Activated naive CD8-positive, alpha-beta T cell treated with anti-CD3 and anti-CD28 coated beads for 36 hours (primary cell): ENCODE data around the gene DCHS2. TPM values are rescaled to one million over a fixed set of nuclear protein-coding genes. Genes with fewer than 3 reads are reported as not detected.

Source experiments
- DNase-seq: peaks from one replicate; pipeline ENCODE4 v3.0.0; 2021
- H3K27ac Mint-ChIP-seq: one replicate; pipeline ENCODE4 v1.8.0; 2022; ENCODE audit warnings: mild to moderate bottlenecking, moderate library complexity, mixed read lengths
- H3K27me3 Mint-ChIP-seq: one replicate; pipeline ENCODE4 v1.8.0; 2022; ENCODE audit warnings: mild to moderate bottlenecking, mixed read lengths
- H3K36me3 Mint-ChIP-seq: one replicate; pipeline ENCODE4 v1.8.0; 2021; ENCODE audit warnings: mild to moderate bottlenecking, mixed read lengths
- H3K4me1 Mint-ChIP-seq: one replicate; pipeline ENCODE4 v1.8.0; 2021; ENCODE audit warnings: mixed read lengths
- H3K4me3 Mint-ChIP-seq: one replicate; pipeline ENCODE4 v1.8.0; 2022; ENCODE audit warnings: mild to moderate bottlenecking, moderate library complexity, mixed read lengths
- H3K9me3 Mint-ChIP-seq: one replicate; pipeline ENCODE4 v1.8.0; 2022; ENCODE audit warnings: mixed read lengths
- total RNA-seq, 2 experiments: library from RNA; stranded (reverse); gene quantifications; one replicate each; pipeline ENCODE4 v1.2.3, GENCODE V29; 2021

DCHS2 gene, protein sequence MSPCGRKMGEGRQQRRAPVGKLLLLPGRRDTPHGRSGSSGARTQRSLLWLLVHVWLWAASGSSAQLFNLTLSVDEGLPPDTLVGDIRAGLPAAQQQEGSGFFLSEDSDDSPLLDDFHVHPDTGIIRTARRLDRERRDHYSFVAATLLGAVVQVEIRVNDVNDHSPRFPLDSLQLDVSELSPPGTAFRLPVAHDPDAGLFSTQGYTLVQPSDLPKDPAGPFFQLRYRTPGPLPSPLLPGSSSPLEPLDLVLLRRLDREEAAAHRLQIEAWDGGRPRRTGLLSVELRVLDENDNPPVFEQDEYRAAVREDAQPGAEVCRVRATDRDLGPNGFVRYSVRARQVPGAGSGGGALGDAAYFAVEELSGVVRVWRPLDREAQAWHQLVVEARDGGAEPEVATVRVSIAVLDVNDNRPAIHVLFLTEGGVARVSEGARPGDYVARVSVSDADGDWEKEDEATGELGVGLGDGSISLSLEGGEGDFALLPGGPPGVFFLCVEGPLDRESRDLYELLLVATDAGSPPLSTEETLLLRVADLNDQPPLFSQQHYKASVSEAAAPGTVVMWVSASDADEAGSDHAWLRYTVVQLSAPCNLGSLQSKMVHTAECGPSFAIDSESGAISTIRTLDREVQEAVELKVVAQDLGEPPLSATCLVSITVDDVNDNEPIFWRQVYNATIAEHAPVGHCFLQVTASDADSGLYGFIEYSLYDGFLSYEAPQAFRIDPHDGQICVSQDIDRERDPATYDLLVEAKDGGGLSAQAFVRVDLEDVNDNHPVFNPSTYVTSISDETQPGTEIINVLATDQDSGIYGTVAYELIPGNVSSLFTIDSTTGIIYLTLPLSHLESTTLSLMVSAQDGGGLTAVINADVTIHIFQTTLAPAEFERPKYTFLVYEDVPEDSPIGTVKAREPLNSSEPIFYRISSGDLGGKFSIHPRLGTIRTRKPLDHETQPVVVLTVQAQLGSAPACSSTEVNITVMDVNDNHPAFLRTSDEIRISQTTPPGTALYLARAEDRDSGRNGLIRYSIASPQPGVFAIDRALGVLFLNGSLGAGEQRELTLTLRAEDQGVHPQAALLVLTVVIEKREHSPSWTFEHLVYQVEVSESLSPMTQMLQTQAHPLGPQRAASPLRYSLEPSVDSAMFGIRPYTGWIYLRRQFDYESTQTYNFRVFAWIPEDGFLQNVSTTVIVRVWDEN (N-terminal part only)
- not detected for total RNA-seq

GRCh38 chr4:154491341-154492271, at the start of gene DCHS2:
DCHS2 (minus strand) TSS chr4:154491799; CDS start chr4:154491355, 444 bp downstream.
- H3K4me1 Mint-ChIP-seq = peaks cover 7% of the 10 kb centered on the region
- peaks cover 83% of the 10 kb centered on the region for H3K27me3 Mint-ChIP-seq
- no peaks in the 10 kb centered on the region for H3K36me3 Mint-ChIP-seq
- DNase-seq = peak; percentile 38
- H3K4me3 Mint-ChIP-seq = peak within 1 kb of the TSS; percentile 62
- no peaks in the 10 kb centered on the region for H3K9me3 Mint-ChIP-seq
- no peak within 1 kb of the TSS for H3K27ac Mint-ChIP-seq

DNA sequence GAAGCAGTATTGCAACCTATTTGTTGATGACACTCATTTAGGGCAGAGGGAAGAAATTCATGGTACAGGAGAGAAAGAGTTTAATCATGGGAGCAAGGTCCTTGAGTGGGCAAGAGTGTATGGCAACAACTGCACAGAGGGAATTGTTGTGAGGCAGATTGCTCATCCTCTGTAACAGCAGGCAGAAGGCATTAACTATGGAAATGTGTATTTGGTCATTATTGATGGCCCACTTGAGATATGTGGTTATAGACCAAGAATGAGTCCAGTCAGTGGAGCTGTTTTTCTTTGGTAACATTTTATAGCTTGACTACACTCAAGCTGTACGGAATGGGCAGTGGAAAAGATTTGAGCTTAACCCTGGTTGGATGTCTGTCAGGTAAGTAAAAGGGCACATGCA, 42.7 kb upstream of the DCHS2 start:
- Mint-ChIP-seq H3K27ac (no peak overlapping the region), H3K27me3 (no peaks in the 10 kb centered on the region), H3K4me3 (no peak overlapping the region), H3K36me3 (peaks cover 5% of the 10 kb centered on the region), H3K9me3 (no peaks in the 10 kb centered on the region), H3K4me1 (no peaks in the 10 kb centered on the region)
- no peak for DNase-seq

- H3K4me3 Mint-ChIP-seq = no peak overlapping the region
- no peaks in the 10 kb centered on the region for H3K4me1 Mint-ChIP-seq
- no peak overlapping the region for H3K27ac Mint-ChIP-seq
These were observed 38.3 kb upstream of the DCHS2 start for GRCh38 chr4:154529728-154530519.

GRCh38 chr4:154528869-154529268, 37.3 kb upstream of the DCHS2 start:
- no peaks in the 10 kb centered on the region for H3K36me3 Mint-ChIP-seq
- no peak overlapping the region for H3K27ac Mint-ChIP-seq
- peaks cover 15% of the 10 kb centered on the region for H3K27me3 Mint-ChIP-seq
- H3K9me3 Mint-ChIP-seq = no peaks in the 10 kb centered on the region
- no peak overlapping the region for H3K4me3 Mint-ChIP-seq
- no peaks in the 10 kb centered on the region for H3K4me1 Mint-ChIP-seq
- DNase-seq = no peak

More at GRCh38 chr4:154529728-154530519, 38.3 kb upstream of the DCHS2 start:
- DNase-seq = no peak
- Mint-ChIP-seq H3K36me3 (no peaks in the 10 kb centered on the region), H3K9me3 (no peaks in the 10 kb centered on the region), H3K27me3 (peaks cover 6% of the 10 kb centered on the region)

- Mint-ChIP-seq H3K9me3 (no peaks in the 10 kb centered on the region), H3K36me3 (no peaks in the 10 kb centered on the region), H3K27me3 (peaks cover 22% of the 10 kb centered on the region), H3K4me1 (no peaks in the 10 kb centered on the region), H3K27ac (no peak overlapping the region), H3K4me3 (no peak overlapping the region)
- DNase-seq = no peak
These were observed 35.7 kb upstream of the DCHS2 start for GRCh38 chr4:154527308-154527707.

DNA sequence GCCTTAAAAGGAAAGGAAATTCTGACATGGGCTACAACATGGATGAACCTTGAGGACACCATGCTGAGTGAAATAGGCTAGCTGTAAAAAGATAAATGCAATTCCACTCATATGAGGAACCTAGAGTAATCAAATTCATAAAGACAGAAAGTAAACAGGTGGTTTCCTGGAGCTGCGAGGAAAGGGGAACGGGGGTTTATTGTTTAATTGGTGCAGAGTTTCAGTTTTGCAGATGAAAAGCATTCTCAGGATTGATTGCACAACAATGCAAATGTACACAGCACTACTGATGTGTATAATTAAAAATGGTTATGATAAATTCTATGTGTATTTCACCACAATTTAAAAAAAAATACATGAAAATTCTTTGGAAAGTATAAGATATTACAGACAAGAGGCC, 34.6 kb upstream of the DCHS2 start:
- DNase-seq = no peak

GRCh38 chr4:154521607-154522006, 30.0 kb upstream of the DCHS2 start:
- peaks cover 38% of the 10 kb centered on the region for H3K27me3 Mint-ChIP-seq
- no peaks in the 10 kb centered on the region for H3K9me3 Mint-ChIP-seq

More for the DNA sequence above, 34.6 kb upstream of the DCHS2 start:
- H3K4me1 Mint-ChIP-seq = no peaks in the 10 kb centered on the region
- H3K36me3 Mint-ChIP-seq = no peaks in the 10 kb centered on the region
- H3K4me3 Mint-ChIP-seq = no peak overlapping the region
- no peak overlapping the region for H3K27ac Mint-ChIP-seq
- H3K27me3 Mint-ChIP-seq = peaks cover 22% of the 10 kb centered on the region
- H3K9me3 Mint-ChIP-seq = no peaks in the 10 kb centered on the region

GRCh38 chr4:154519214-154519613, 27.6 kb upstream of the DCHS2 start:
- Mint-ChIP-seq H3K4me1 (no peaks in the 10 kb centered on the region), H3K27ac (no peak overlapping the region), H3K36me3 (no peaks in the 10 kb centered on the region), H3K9me3 (no peaks in the 10 kb centered on the region), H3K4me3 (no peak overlapping the region), H3K27me3 (peaks cover 39% of the 10 kb centered on the region)
- no peak for DNase-seq

More at GRCh38 chr4:154521607-154522006, 30.0 kb upstream of the DCHS2 start:
- DNase-seq = no peak
- H3K27ac Mint-ChIP-seq = no peak overlapping the region
- H3K36me3 Mint-ChIP-seq = no peaks in the 10 kb centered on the region
- no peak overlapping the region for H3K4me3 Mint-ChIP-seq
- H3K4me1 Mint-ChIP-seq = no peaks in the 10 kb centered on the region

DNA sequence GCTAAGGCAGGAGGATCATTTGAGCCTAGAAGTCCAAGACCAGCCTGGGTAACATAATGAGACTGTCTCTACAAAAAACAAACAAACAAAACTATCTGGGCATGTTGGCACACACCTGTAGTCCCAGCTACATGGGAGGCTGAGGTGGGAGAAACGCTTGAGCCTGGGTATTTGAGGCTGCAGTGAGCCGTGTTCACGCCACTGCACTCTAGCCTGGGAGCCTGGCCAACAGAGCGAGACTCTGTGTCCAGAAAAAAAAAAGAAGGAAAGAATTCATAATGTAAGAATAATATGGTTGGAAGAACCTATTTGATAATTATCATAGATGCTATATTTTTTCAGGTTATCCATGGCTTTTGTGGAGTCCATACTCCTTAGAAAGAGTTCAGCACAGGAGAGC, 26.0 kb upstream of the DCHS2 start:
- H3K27ac Mint-ChIP-seq = no peak overlapping the region
- no peaks in the 10 kb centered on the region for H3K9me3 Mint-ChIP-seq
- peaks cover 29% of the 10 kb centered on the region for H3K27me3 Mint-ChIP-seq
- H3K36me3 Mint-ChIP-seq = no peaks in the 10 kb centered on the region
- DNase-seq = no peak
- no peak overlapping the region for H3K4me3 Mint-ChIP-seq
- no peaks in the 10 kb centered on the region for H3K4me1 Mint-ChIP-seq

DNA sequence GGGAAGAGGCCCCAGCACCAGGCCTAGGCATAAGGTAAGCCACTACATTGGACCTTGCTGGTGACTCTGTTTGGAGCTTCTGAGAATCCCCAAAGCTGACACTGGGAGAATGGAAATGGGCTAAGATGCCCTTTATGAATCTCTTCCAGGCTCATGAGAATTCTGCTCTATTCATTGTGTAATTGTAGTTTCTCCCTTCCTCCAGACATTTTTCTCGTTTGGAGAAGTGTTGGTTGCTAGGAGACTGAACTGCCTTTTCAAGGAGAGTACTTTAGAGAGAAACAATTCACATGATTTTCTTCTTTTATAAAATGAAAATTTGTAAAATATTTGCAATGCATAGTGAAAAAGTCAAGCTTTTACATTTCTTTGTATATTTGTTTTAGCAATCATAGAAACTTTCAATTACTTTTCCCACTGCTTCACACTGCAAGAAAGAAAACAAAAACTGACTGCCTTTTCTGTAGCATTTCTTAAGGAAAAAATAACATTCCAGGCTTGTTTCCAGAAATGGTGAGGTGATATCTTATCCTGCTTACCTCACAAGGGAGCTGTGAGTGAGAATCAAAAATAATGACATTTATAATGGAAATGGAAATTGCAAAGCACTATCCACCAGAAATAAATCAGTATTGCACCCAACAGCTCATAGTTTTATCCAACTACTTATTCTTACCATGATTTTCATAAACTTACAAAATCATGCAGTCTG, 24.9 kb upstream of the DCHS2 start:
- peaks cover 35% of the 10 kb centered on the region for H3K27me3 Mint-ChIP-seq
- H3K4me1 Mint-ChIP-seq = no peaks in the 10 kb centered on the region
- no peak overlapping the region for H3K27ac Mint-ChIP-seq
- no peak overlapping the region for H3K4me3 Mint-ChIP-seq
- no peaks in the 10 kb centered on the region for H3K36me3 Mint-ChIP-seq
- no peaks in the 10 kb centered on the region for H3K9me3 Mint-ChIP-seq
- DNase-seq = no peak

GRCh38 chr4:154511981-154512380, 20.4 kb upstream of the DCHS2 start:
- H3K36me3 Mint-ChIP-seq = no peaks in the 10 kb centered on the region
- H3K4me1 Mint-ChIP-seq = no peaks in the 10 kb centered on the region
- H3K27ac Mint-ChIP-seq = no peak overlapping the region
- DNase-seq = no peak
- no peak overlapping the region for H3K4me3 Mint-ChIP-seq
- H3K9me3 Mint-ChIP-seq = no peaks in the 10 kb centered on the region
- H3K27me3 Mint-ChIP-seq = peaks cover 32% of the 10 kb centered on the region

- H3K27me3 Mint-ChIP-seq = peaks cover 35% of the 10 kb centered on the region
- H3K4me3 Mint-ChIP-seq = no peak overlapping the region
- H3K9me3 Mint-ChIP-seq = no peaks in the 10 kb centered on the region
- DNase-seq = no peak
- H3K27ac Mint-ChIP-seq = no peak overlapping the region
- H3K36me3 Mint-ChIP-seq = no peaks in the 10 kb centered on the region
- no peaks in the 10 kb centered on the region for H3K4me1 Mint-ChIP-seq
These were observed 19.9 kb upstream of the DCHS2 start for GRCh38 chr4:154511548-154511947.

DNA sequence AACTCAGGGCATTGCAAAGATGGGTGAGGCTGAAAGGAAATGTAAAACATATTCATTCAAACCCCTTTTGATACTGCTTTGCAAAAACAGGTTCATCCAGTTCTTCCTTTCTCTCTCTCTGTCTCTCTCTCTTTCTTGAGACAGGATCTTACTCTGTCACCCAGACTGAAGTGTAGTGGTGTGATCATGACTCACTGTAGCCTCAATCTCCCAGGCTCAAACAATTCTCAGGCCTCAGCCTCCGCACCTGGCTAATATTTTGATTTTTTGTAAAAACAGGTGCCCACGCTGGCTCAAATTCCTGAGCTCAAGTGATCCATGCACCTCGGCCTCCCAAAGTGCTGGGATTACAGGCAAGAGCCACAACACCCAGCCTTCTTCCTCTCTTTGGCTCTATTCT, 15.6 kb upstream of the DCHS2 start:
- H3K4me3 Mint-ChIP-seq = no peak overlapping the region
- DNase-seq = no peak
- no peaks in the 10 kb centered on the region for H3K36me3 Mint-ChIP-seq
- H3K27me3 Mint-ChIP-seq = peaks cover 56% of the 10 kb centered on the region
- H3K9me3 Mint-ChIP-seq = no peaks in the 10 kb centered on the region
- no peaks in the 10 kb centered on the region for H3K4me1 Mint-ChIP-seq
- H3K27ac Mint-ChIP-seq = no peak overlapping the region
